Measurements from ENCODE around the gene FANCF.

GRCh38 chr11:22670830-22671229 lies 45.2 kb upstream of the FANCF start:
- TF ChIP-seq CTCF (IDR thresholded peaks at IDR 0.05; ENCODE audit: insufficient read depth, low read length) (no peak), POLR2AphosphoS5 (IDR thresholded peaks at IDR 0.05; ENCODE audit: low read depth) (no peak), GABPA (IDR thresholded peaks at IDR 0.05; ENCODE audit: low read depth) (no peak), REST (IDR thresholded peaks at IDR 0.05; ENCODE audit: insufficient replicate concordance, low read depth) (no peak)
